ENCODE results near the gene OLA1. TPM values are rescaled to one million over a fixed set of nuclear protein-coding genes. Genes with fewer than 3 reads are reported as not detected.

The OLA1 gene
- total RNA-seq, 1 experiment from 2014 or later = 182 TPM

DNA sequence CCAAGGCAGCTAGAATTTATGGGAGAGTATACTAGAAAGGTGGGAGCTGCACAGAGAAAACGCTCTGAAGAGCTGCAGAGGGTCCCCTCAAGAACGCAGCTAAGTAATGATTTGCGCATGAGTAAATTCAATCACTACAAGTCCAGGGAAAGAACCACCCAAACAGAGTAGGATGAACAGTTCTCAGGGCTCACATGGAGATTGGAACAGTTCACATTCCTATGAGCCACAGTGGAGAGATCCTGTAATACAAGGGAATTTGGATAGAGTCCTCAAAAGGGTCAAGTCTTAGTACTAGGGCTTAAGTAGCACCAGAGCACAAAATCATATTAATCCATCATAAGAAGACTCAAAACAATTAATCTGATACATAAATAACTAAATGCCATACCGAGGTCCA lies 12.7 kb downstream of the OLA1 start:
- peaks cover 41% of the 10 kb centered on the region for H4K20me1 ChIP-seq (ENCODE audit: low read length)
- H3K4me1 ChIP-seq (ENCODE audit: insufficient read depth, low read length) = peaks cover 35% of the 10 kb centered on the region
- POLR2A ChIA-PET (ENCODE audit: unreplicated experiment) = no interaction called here
- intact Hi-C loops (cut with micrococcal nuclease) = no loop called here
- no peaks in the 10 kb centered on the region for H3K27me3 ChIP-seq (ENCODE audit: low read length)
- no peak overlapping the region for H3K27ac ChIP-seq (ENCODE audit: low read length)
- H3F3A ChIP-seq (ENCODE audit: low read length, unreplicated experiment) = no peaks in the 10 kb centered on the region
- no peaks in the 10 kb centered on the region for H3K9me2 ChIP-seq (replicated peaks; ENCODE audit: low read length)
- TF ChIP-seq EZH2 (IDR thresholded peaks at IDR 0.05; ENCODE audit: low read length, unreplicated experiment) = no peak
- TF ChIP-seq, protein P1, sequence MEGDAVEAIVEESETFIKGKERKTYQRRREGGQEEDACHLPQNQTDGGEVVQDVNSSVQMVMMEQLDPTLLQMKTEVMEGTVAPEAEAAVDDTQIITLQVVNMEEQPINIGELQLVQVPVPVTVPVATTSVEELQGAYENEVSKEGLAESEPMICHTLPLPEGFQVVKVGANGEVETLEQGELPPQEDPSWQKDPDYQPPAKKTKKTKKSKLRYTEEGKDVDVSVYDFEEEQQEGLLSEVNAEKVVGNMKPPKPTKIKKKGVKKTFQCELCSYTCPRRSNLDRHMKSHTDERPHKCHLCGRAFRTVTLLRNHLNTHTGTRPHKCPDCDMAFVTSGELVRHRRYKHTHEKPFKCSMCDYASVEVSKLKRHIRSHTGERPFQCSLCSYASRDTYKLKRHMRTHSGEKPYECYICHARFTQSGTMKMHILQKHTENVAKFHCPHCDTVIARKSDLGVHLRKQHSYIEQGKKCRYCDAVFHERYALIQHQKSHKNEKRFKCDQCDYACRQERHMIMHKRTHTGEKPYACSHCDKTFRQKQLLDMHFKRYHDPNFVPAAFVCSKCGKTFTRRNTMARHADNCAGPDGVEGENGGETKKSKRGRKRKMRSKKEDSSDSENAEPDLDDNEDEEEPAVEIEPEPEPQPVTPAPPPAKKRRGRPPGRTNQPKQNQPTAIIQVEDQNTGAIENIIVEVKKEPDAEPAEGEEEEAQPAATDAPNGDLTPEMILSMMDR (conservative IDR thresholded peaks at IDR 0.05; ENCODE audit: low read depth, low read length) = no peak
- no peak for TF ChIP-seq EZH2phosphoT487 (IDR thresholded peaks at IDR 0.05; ENCODE audit: borderline replicate concordance, low read length)
- ATAC-seq = no peak
- no peaks in the 10 kb centered on the region for H3K9me3 ChIP-seq (ENCODE audit: low read length)
- peaks cover 100% of the 10 kb centered on the region for H3K79me2 ChIP-seq (ENCODE audit: low read length)
- no peak overlapping the region for H3K4me2 ChIP-seq (ENCODE audit: low read length)
- no peak overlapping the region for H3K4me3 ChIP-seq (ENCODE audit: low read length)
- BruUV-seq (replicated peaks) = no TSS peak
- CTCF ChIA-PET = no interaction called here
- no peak overlapping the region for H3K9ac ChIP-seq (ENCODE audit: low read length)
- DNase-seq = no peak
- no peak overlapping the region for H2AFZ ChIP-seq (ENCODE audit: low read length)
- H3K36me3 ChIP-seq (ENCODE audit: low read depth, low read length) = peaks cover 5% of the 10 kb centered on the region

GRCh38 chr2:174233771-174234275 lies 14.5 kb downstream of the OLA1 start:
- H3K9me3 ChIP-seq (ENCODE audit: low read length) = no peaks in the 10 kb centered on the region
- H3F3A ChIP-seq (ENCODE audit: low read length, unreplicated experiment) = no peaks in the 10 kb centered on the region
- no peaks in the 10 kb centered on the region for H3K27me3 ChIP-seq (ENCODE audit: low read length)
- no peak overlapping the region for H3K9ac ChIP-seq (ENCODE audit: low read length)
- no peak overlapping the region for H2AFZ ChIP-seq (ENCODE audit: low read length)
- TF ChIP-seq EZH2phosphoT487 (IDR thresholded peaks at IDR 0.05; ENCODE audit: borderline replicate concordance, low read length) (no peak), EZH2 (IDR thresholded peaks at IDR 0.05; ENCODE audit: low read length, unreplicated experiment) (no peak)
- TF ChIP-seq, protein P1 (conservative IDR thresholded peaks at IDR 0.05; ENCODE audit: low read depth, low read length) = no peak
- no peak overlapping the region for H3K4me3 ChIP-seq (ENCODE audit: low read length)
- no peak overlapping the region for H3K27ac ChIP-seq (ENCODE audit: low read length)
- ChIA-PET CTCF (no interaction called here), POLR2A (ENCODE audit: unreplicated experiment) (no interaction called here)
- DNase-seq (peak; percentile 14), ATAC-seq (peak; percentile 36)
- no peaks in the 10 kb centered on the region for H3K9me2 ChIP-seq (replicated peaks; ENCODE audit: low read length)
- peak overlapping the region; percentile 30 for H3K4me2 ChIP-seq (ENCODE audit: low read length)
- BruUV-seq (replicated peaks) = no TSS peak
- peaks cover 30% of the 10 kb centered on the region; the same call in 1 of the 2 replicates for H4K20me1 ChIP-seq (ENCODE audit: low read length)
- H3K36me3 ChIP-seq (ENCODE audit: low read depth, low read length) = peaks cover 12% of the 10 kb centered on the region
- intact Hi-C loops (cut with micrococcal nuclease) = loop anchor here (5.0 kb wide), 1 partner anchor 112 kb away; no protein-coding TSS in a partner anchor
- peaks cover 98% of the 10 kb centered on the region for H3K79me2 ChIP-seq (ENCODE audit: low read length)
- peaks cover 35% of the 10 kb centered on the region for H3K4me1 ChIP-seq (ENCODE audit: insufficient read depth, low read length)

GRCh38 chr2:174227748-174228147 lies 20.6 kb downstream of the OLA1 start:
- POLR2A ChIA-PET (ENCODE audit: unreplicated experiment) = no interaction called here
- no peaks in the 10 kb centered on the region for H3K27me3 ChIP-seq (ENCODE audit: low read length)
- no peak overlapping the region for H3K4me2 ChIP-seq (ENCODE audit: low read length)
- peaks cover 64% of the 10 kb centered on the region for H3K79me2 ChIP-seq (ENCODE audit: low read length)
- TF ChIP-seq, protein P1 (conservative IDR thresholded peaks at IDR 0.05; ENCODE audit: low read depth, low read length) = no peak
- TF ChIP-seq EZH2 (IDR thresholded peaks at IDR 0.05; ENCODE audit: low read length, unreplicated experiment) = no peak
- TF ChIP-seq EZH2phosphoT487 (IDR thresholded peaks at IDR 0.05; ENCODE audit: borderline replicate concordance, low read length) = no peak
- no peaks in the 10 kb centered on the region for H3K9me3 ChIP-seq (ENCODE audit: low read length)
- no peaks in the 10 kb centered on the region for H3F3A ChIP-seq (ENCODE audit: low read length, unreplicated experiment)
- H3K4me1 ChIP-seq (ENCODE audit: insufficient read depth, low read length) = no peaks in the 10 kb centered on the region
- no peak overlapping the region for H3K9ac ChIP-seq (ENCODE audit: low read length)
- H3K4me3 ChIP-seq (ENCODE audit: low read length) = no peak overlapping the region
- H3K9me2 ChIP-seq (replicated peaks; ENCODE audit: low read length) = no peaks in the 10 kb centered on the region
- H3K36me3 ChIP-seq (ENCODE audit: low read depth, low read length) = peaks cover 39% of the 10 kb centered on the region
- CTCF ChIA-PET = no interaction called here
- intact Hi-C loops (cut with micrococcal nuclease) = no loop called here
- H3K27ac ChIP-seq (ENCODE audit: low read length) = no peak overlapping the region
- no peak for ATAC-seq
- no peak for DNase-seq
- no TSS peak for BruUV-seq (replicated peaks)
- peaks cover 23% of the 10 kb centered on the region; the same call in 1 of the 2 replicates for H4K20me1 ChIP-seq (ENCODE audit: low read length)
- no peak overlapping the region for H2AFZ ChIP-seq (ENCODE audit: low read length)

All from PC-3 (cell line).